Sciatic nerve (tissue), 2 donors: ENCODE results near the gene PPM1A. TPM values are rescaled to one million over a fixed set of nuclear protein-coding genes. Genes with fewer than 3 reads are reported as not detected.

ENCODE experiments used
- ATAC-seq: fragments of 200-7000 bp; cut with Tn5 transposase; one replicate; pipeline ENCODE4 v1.9.1; 2020; ENCODE audit warnings: mild to moderate bottlenecking, moderate library complexity
- DNase-seq: peaks from one replicate; pipeline ENCODE4 v3.0.0-alpha.2; 2020; ENCODE audit warnings: low spot score
- intact Hi-C: fragments of 100-400 bp; cut with DNase I; formaldehyde crosslinking; loops from one replicate; pipeline ENCODE4 v1.14.2; 2022
- total RNA-seq: library from RNA; stranded (reverse); fragmentation: NEBNext Ultra II Directional; extraction: Animal tissue kit (Norgen Biotek cat#: 25700); gene quantifications from one replicate; pipeline ENCODE4 v1.2.1, GENCODE V29; 2021
- donor health status: DM: no; HTN: no; CAD: no.
- donor health status: DM: no; HTN: no; CAD: no.

PPM1A gene
- total RNA-seq, 1 donor from 2014 or later = 74.0 TPM

- DNase-seq (no peak), ATAC-seq (no peak)
- intact Hi-C loops = no loop called here
Observed at GRCh38 chr14:60344751-60345150, 95.7 kb downstream of the PPM1A start.

GRCh38 chr14:60346706-60347105 lies 97.7 kb downstream of the PPM1A start:
- ATAC-seq = no peak
- intact Hi-C loops = no loop called here
- no peak for DNase-seq

- intact Hi-C loops = no loop called here
- DNase-seq (no peak), ATAC-seq (no peak)
Observed at GRCh38 chr14:60348211-60348610, 99.2 kb downstream of the PPM1A start.

Other genes with a start within 250 kb of the PPM1A start
- 55.4 TPM for gene PCNX4, start 157.3 kb upstream of the PPM1A start, total RNA-seq
- gene DHRS7, start 83.8 kb upstream of the PPM1A start, total RNA-seq = 73.5 TPM
- gene C14orf39, start 236.8 kb downstream of the PPM1A start, total RNA-seq = 4.4 TPM